GM18951 (cell line): ENCODE measurements around the gene NLK.

Experiments
- POLR2A ChIP-seq: IDR thresholded peaks from 4 replicates; pipeline ENCODE4 v1.6.1; 2011; ENCODE audit warnings: mild to moderate bottlenecking; ENCODE audit not compliant: insufficient read length, insufficient read depth; ENCODE audit errors: extremely low read depth
- in situ Hi-C: fragments of 300-500 bp; cut with MboI; formaldehyde crosslinking; loops from one replicate; pipeline ENCODE4 v1.12.0; 2022; ENCODE audit warnings: low sequenced_read_pairs, mixed read lengths, inconsistent platforms; ENCODE audit not compliant: unreplicated experiment

NLK gene

GRCh38 chr17:28119560-28119959, 77.1 kb downstream of the NLK start:
- TF ChIP-seq POLR2A: no peak
- in situ Hi-C loops: no loop called here

DNA sequence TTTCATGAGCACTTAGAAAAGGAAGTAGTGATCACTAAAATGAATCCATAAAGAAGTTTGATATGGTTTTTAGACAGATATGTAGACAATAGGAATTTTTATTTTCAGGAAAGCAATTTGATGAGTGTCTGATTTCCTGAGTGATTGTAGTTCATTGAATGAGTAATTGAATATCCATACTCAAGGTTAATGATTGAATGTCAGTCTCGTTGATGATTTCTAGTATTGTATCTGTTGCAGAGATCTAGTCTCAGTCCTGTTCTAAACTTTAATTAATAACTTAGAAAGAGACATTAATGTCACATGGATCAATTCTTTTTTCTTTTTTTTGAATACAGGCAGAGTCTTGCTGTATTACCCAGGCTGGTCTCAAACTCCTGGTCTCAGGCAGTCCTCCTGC, 78.3 kb downstream of the NLK start:
- no peak for TF ChIP-seq POLR2A
- in situ Hi-C loops: no loop called here

- in situ Hi-C loops: no loop called here
- TF ChIP-seq POLR2A: no peak
These were observed 82.5 kb downstream of the NLK start for GRCh38 chr17:28124962-28125361.

DNA sequence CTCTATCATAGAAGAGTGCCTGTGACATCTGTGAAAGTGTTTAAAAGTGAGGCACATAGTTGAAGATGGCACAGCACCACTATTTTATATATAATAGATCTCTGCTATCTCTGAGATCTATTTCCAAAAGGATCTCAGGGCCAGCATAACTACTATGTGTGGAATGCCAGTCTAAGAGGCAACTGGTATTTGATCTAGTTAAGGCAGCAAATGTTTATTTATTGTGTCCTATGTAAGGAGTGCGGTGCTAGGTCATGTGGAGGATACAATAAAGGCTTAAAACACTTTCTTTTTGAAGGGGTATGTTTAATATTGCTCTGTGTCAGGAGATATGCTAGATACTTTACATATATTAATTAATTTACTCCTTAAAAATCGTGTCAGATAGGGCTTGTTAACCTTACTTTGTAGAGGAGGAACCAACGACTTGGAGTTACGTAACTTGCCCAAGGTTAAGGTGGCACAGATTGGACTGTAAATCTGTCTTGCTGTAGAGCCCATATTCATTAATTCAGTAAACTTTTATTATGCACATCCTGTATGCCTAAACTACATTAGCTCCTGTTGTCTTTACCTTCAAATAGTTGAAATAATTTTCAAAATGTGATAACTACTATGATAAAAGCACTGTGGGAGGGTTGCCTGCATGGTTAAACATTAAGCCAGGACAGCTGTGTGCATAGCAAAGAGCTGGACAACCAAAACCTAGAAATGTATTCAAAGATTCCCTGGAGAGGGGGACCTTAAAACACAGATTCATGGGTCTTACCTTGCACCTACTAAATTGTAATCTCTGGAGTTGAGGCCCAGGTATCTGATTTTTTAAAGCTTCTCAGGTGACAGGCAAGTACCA, 83.3 kb downstream of the NLK start:
- in situ Hi-C loops: no loop called here
- TF ChIP-seq POLR2A: no peak

DNA sequence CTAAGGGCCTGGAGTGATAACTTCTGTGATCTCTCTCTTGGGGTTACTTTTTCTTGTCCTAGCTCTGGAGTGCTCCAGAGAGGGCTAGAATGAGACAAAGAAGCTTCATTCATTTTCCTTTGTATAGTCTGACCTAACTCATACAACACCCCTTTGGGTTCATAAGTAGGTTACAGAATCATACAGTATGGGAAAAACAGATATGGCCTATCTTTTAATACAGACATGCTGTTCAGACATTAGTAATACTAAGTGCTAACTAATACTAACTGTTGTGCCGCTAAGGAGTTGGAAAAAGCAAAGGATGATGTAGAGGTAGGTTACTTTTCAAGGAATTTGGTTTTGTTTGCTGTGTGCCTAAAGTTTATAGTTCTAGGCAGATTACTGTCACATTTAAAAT, 84.7 kb downstream of the NLK start:
- TF ChIP-seq POLR2A: no peak
- in situ Hi-C loops: no loop called here

DNA sequence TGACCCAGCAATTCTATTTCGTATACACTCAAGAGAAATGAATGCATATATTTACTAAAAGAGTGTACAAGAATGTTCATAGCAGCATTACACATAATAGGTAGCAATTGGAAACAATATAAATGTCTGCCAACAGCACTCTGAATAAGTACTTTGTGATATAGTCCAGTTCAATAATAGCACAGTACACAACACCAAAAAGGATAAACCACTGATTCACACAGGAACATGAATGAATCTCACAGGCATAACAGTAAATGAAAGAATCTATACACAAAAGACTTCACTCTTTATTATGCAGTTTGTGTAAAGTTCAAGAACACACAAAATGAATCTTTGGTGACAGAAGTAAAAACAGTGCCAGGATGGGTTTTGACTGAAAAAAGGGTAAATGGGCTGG, 86.3 kb downstream of the NLK start:
- TF ChIP-seq POLR2A: no peak
- in situ Hi-C loops: no loop called here

DNA sequence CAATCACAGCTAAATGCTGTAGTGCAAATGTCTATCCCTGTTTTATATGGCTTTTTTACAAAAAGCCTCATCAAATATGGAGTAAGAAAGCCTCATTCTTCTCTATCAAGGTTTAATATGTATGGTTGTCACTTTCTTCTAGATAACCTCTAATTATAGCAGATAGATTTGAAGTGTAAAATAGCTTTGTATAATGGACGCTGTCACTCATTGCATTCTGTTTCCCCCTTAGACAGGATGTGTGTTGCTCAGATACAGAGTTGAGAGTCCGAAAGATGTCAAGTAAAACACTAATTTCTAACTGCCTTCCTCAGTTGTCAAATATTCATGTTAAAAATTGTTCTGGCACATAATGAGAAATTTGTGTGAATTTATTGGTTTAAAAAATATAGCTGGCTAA, 88.0 kb downstream of the NLK start:
- in situ Hi-C loops: no loop called here
- TF ChIP-seq POLR2A: no peak

- TF ChIP-seq POLR2A: no peak
- in situ Hi-C loops: no loop called here
These were observed 89.1 kb downstream of the NLK start for GRCh38 chr17:28131599-28131998.

GRCh38 chr17:28133562-28133970, 91.1 kb downstream of the NLK start:
- in situ Hi-C loops: no loop called here
- TF ChIP-seq POLR2A: no peak

DNA sequence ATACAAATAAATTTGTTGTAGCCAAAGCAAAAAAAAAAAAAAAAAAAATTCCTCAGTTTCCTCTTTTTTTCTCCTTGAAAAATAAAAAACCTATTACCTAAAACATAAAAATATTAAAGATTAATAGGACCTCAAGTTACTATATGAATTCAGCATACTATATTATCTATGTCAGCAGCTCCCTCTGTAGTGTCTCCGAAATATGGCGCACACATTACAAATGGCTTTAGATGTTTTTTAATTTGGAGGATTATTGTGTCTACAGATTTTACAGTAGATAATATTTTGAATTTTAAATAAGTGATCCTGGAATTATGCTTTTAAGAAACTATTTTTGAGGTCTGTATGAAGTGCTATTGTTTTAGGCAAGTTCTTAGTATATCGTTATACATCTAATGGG, 94.4 kb downstream of the NLK start:
- in situ Hi-C loops: no loop called here
- no peak for TF ChIP-seq POLR2A

DNA sequence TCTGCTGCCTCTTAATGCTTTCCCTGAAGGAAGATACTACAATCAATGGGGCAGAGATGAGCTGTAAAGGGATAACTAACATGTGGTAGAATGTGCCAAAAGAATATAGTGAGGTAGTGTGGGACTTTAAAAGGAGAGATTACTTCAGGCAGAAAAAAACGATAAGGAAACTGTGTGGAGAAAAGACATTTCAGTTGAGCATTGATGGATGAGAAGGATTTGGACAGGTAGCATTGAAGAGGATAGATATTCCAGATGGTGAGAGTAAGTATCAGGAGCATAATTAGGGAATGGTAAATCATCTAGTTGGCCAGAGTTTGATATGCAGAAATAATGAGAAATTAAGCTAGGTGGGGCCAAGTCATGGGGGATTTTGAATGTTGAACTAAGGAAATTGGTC, 97.3 kb downstream of the NLK start:
- no peak for TF ChIP-seq POLR2A
- in situ Hi-C loops: no loop called here

DNA sequence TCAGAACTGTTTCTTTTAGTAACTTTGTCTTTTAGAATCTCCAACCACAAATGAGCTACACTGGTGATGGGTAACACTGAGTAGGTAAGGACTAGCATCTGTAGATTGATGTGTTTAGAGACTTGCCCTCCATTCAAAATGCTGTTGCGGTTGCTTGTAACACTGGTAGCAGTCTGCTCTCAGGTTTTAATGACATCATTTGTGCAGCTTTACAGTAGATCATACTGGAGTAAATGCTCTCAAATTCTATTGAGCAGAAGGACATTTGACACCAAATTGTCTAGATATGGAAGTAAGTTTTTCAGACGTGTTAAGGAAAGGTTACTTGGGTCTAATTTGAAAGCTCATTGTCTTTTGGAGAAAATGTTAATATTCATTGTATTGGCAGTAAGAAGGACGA, 98.8 kb downstream of the NLK start:
- in situ Hi-C loops: no loop called here
- no peak for TF ChIP-seq POLR2A

GRCh38 chr17:28141773-28142172, 99.3 kb downstream of the NLK start:
- in situ Hi-C loops: no loop called here
- TF ChIP-seq POLR2A: no peak

- no peak for TF ChIP-seq POLR2A
- in situ Hi-C loops: no loop called here
These were observed 99.8 kb downstream of the NLK start for GRCh38 chr17:28142305-28142704.

- in situ Hi-C loops: no loop called here
- TF ChIP-seq POLR2A: no peak
These were observed 101.5 kb downstream of the NLK start for GRCh38 chr17:28144019-28144418.

DNA sequence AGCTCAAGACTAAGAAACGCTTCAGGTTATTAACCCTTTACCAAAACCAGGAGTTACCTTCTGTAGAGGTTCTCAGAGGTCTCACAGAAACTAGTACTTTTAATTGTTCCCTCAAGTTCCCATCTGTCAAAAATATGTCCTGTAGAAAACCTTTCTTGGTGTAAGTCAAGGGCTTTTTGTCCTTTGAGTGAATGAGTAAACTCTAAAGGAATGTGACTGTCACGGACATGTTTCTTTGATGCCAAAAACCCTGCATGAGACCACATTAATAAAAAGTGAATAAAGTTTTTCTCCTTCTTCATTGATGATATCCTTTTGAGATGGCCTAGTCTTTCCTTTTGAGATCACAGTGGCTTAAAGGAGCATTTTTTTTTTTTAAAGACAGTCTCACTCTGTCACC, 102.9 kb downstream of the NLK start:
- in situ Hi-C loops: no loop called here
- TF ChIP-seq POLR2A: no peak
